IMR-90 (cell line): Measurements from ENCODE around the gene ARMH3. TPM values are rescaled to one million over a fixed set of nuclear protein-coding genes. Genes with fewer than 3 reads are reported as not detected.
A peak's percentile ranks its signal among the peaks of the same experiment; 100 is the strongest.

Source experiments
- ATAC-seq: fragments of 200-7000 bp; cut with Tn5 transposase; 2 replicates; pipeline ENCODE4 v1.9.1; 2020; ENCODE audit warnings: low read depth, mild to moderate bottlenecking, moderate library complexity
- BruUV-seq: library from RNA; stranded (reverse); fragments of 400-500 nt; replicated peaks from 2 replicates; lab custom pipeline; 2021; lab: Mats Ljungman, UMichigan
- CTCF ChIA-PET: fragments of 300-600 bp; formaldehyde crosslinking; extraction: SDS; loops from one replicate; lab custom pipeline; 2021; ENCODE audit warnings: antibody characterized with exemption; lab: Yijun Ruan, JAX
- POLR2A ChIA-PET: fragments of 300-600 bp; sonication (Branson Sonifier 250); formaldehyde crosslinking; loops from one replicate; lab custom pipeline; 2022; ENCODE audit warnings: antibody characterized with exemption; ENCODE audit not compliant: unreplicated experiment; lab: Charles Lee
- DNase-seq: peaks from one replicate; pipeline ENCODE4 v3.0.0; 2013
- H2AFZ ChIP-seq: replicated peaks from 2 replicates; pipeline ENCODE3; 2013; ENCODE audit warnings: low read length, mild to moderate bottlenecking; ENCODE audit not compliant: poor library complexity
- H2AK5ac ChIP-seq: 2 replicates; pipeline ENCODE4 v1.6.1; 2013; ENCODE audit warnings: low read depth, low read length, inconsistent platforms
- H2AK9ac ChIP-seq: replicated peaks from 2 replicates; pipeline ENCODE3; 2013; ENCODE audit warnings: mild to moderate bottlenecking, low read depth, low read length, moderate library complexity; ENCODE audit not compliant: poor library complexity
- H2BK120ac ChIP-seq: 2 replicates; pipeline ENCODE4 v1.6.1; 2013; ENCODE audit warnings: low read depth, low read length, inconsistent platforms
- H2BK15ac ChIP-seq: 3 replicates; pipeline ENCODE4 v1.6.1; 2013; ENCODE audit warnings: low read depth, low read length, inconsistent platforms
- H2BK20ac ChIP-seq: 2 replicates; pipeline ENCODE4 v1.6.1; 2013; ENCODE audit warnings: low read depth, mild to moderate bottlenecking, inconsistent platforms, low read length, moderate library complexity
- H2BK5ac ChIP-seq: 2 replicates; pipeline ENCODE4 v1.6.1; 2013; ENCODE audit warnings: mild to moderate bottlenecking, low read depth, low read length, inconsistent platforms; ENCODE audit not compliant: poor library complexity, severe bottlenecking
- H3K14ac ChIP-seq: replicated peaks from 2 replicates; pipeline ENCODE4 v1.6.1; 2013; ENCODE audit warnings: low read depth, low read length, inconsistent platforms
- H3K18ac ChIP-seq: 2 replicates; pipeline ENCODE4 v1.6.1; 2013; ENCODE audit warnings: low read depth, low read length, control low read depth
- H3K23ac ChIP-seq: 2 replicates; pipeline ENCODE4 v1.6.1; 2013; ENCODE audit warnings: low read depth, low read length, inconsistent platforms
- H3K27ac ChIP-seq: 2 replicates; pipeline ENCODE4 v1.5.1; 2013; ENCODE audit warnings: mild to moderate bottlenecking, control low read depth, low read length; ENCODE audit not compliant: insufficient read depth
- H3K27me3 ChIP-seq: 2 replicates; pipeline ENCODE4 v1.6.1; 2013; ENCODE audit warnings: low read length; ENCODE audit not compliant: control insufficient read depth, insufficient read depth
- H3K36me3 ChIP-seq: 2 replicates; pipeline ENCODE4 v1.6.1; 2013; ENCODE audit warnings: low read length, mixed read lengths; ENCODE audit not compliant: control insufficient read depth, insufficient read depth
- H3K4ac ChIP-seq: 2 replicates; pipeline ENCODE4 v1.6.1; 2013; ENCODE audit warnings: low read depth, low read length, inconsistent platforms
- H3K4me1 ChIP-seq: 2 replicates; pipeline ENCODE4 v1.6.1; 2013; ENCODE audit warnings: low read length, mixed read lengths; ENCODE audit not compliant: control insufficient read depth, insufficient read depth
- H3K4me2 ChIP-seq: 2 replicates; pipeline ENCODE4 v1.6.1; 2013; ENCODE audit warnings: low read depth, mild to moderate bottlenecking, control low read depth, low read length, moderate library complexity
- H3K4me3 ChIP-seq: 2 replicates; pipeline ENCODE4 v1.5.1; 2013; ENCODE audit warnings: low read depth, mild to moderate bottlenecking, control low read depth, low read length, moderate library complexity; ENCODE audit not compliant: insufficient read depth
- H3K56ac ChIP-seq: 2 replicates; pipeline ENCODE4 v1.6.1; 2013; ENCODE audit warnings: low read length, inconsistent platforms; ENCODE audit not compliant: insufficient read depth; ENCODE audit errors: extremely low read depth
- H3K79me1 ChIP-seq, 2 experiments: 2 replicates each; pipeline ENCODE4 v1.6.1; 2013; ENCODE audit warnings: low read length in 2 of 2, inconsistent platforms in 1 of 2, low read depth in 1 of 2
- H3K9ac ChIP-seq: 2 replicates; pipeline ENCODE4 v1.6.1; 2013; ENCODE audit warnings: low read depth, low read length, control low read depth
- H3K9me1 ChIP-seq: 2 replicates; pipeline ENCODE4 v1.6.1; 2013; ENCODE audit warnings: low read length, inconsistent platforms; ENCODE audit not compliant: insufficient read depth
- H3K9me3 ChIP-seq: 2 replicates; pipeline ENCODE4 v1.6.1; 2013; ENCODE audit warnings: low read length; ENCODE audit not compliant: control insufficient read depth, insufficient read depth
- H4K20me1 ChIP-seq: 2 replicates; pipeline ENCODE4 v1.6.1; 2013; ENCODE audit warnings: low read length, inconsistent platforms; ENCODE audit not compliant: insufficient read depth
- H4K5ac ChIP-seq: 2 replicates; pipeline ENCODE4 v1.6.1; 2013; ENCODE audit warnings: mild to moderate bottlenecking, low read depth, low read length, control low read depth
- H4K8ac ChIP-seq, 2 experiments: 2 replicates each; pipeline ENCODE4 v1.6.1; 2013; ENCODE audit warnings: low read depth in 2 of 2, low read length in 2 of 2, control low read depth in 1 of 2, inconsistent platforms in 1 of 2
- H4K91ac ChIP-seq: 2 replicates; pipeline ENCODE4 v1.6.1; 2013; ENCODE audit warnings: low read depth, low read length, inconsistent platforms; ENCODE audit not compliant: insufficient read depth
- MAFK ChIP-seq: IDR thresholded peaks from 2 replicates; pipeline ENCODE4 v1.6.1; 2012; ENCODE audit warnings: low read depth, low read length, improper control_type of control experiment
- RFX5 ChIP-seq: IDR thresholded peaks from 2 replicates; pipeline ENCODE4 v1.8.0; 2012; ENCODE audit warnings: low read depth, mild to moderate bottlenecking, low read length, moderate library complexity
- whole genome bisulfite sequencing, 2 experiments: methylation state at CpG; one replicate each; pipeline versions ENCODE4 v1.1.5 to v1.1.7; 2013; ENCODE audit warnings: missing lambda C conversion rate in 2 of 2; ENCODE audit not compliant: insufficient read length in 1 of 2; ENCODE audit errors: extremely low coverage in 2 of 2; 5-methylcytosine and 5-hydroxymethylcytosine counted together
- dilution Hi-C: fragments of 300-500 bp; cut with HindIII; formaldehyde crosslinking; loops from one replicate; pipeline ENCODE4 v1.14.3; 2018; ENCODE audit warnings: low sequenced_read_pairs; ENCODE audit not compliant: unreplicated experiment
- in situ Hi-C: fragments of 300-500 bp; cut with MboI; formaldehyde crosslinking; loops from 3 replicates; pipeline ENCODE4 v1.14.3; 2019; ENCODE audit warnings: low sequenced_read_pairs, inconsistent platforms, mixed read lengths
- intact Hi-C: fragments of 100-400 bp; cut with micrococcal nuclease; formaldehyde crosslinking; loops from 2 replicates; pipeline ENCODE4 v1.10.0; 2022
- polyA plus RNA-seq, 3 experiments: library from polyadenylated mRNA; depleted of rRNA; stranded (reverse); fragments of >200 nt; gene quantifications; 2 replicates each; pipeline ENCODE4 v1.2.3, GENCODE V29; 2012; ENCODE audit warnings: low replicate concordance in 1 of 3
- total RNA-seq: library from RNA; depleted of rRNA; stranded (reverse); fragments of >200 nt; gene quantifications from 2 replicates; pipeline ENCODE4 v1.2.3, GENCODE V29; 2012

ARMH3 gene
- total and polyA plus RNA-seq, 2 of the 4 experiments (the other 2 are of a cell fraction), result 12.1 to 13.1 TPM

DNA sequence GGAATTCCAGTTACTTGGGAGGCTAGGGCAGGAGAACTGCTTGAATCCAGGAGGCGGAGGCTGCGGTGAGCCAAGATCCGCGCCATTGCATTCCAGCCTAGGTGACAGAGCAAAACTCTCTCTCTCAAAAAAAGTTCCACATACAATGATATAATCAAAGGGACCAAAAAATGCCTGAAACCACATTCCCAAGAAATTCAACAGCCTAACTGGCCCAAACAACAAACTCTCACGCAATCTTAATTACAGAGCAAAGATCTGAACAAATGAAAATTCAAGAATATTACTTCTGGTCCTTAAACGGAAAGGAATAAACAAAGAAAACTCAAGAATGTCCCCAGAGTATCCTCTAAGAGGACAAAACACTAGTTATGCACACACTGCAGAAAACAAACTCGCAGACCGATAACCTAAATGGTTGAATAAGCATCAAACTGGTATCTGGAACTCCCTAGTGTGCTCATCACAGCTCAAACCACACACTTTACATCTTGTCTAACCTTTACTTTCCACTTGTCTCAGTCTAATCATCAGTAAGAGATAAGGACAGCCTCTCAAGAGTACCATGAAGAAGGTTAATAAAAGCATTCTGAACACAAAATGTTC, 241.4 kb downstream of the ARMH3 start:
- intact Hi-C loops, result no loop called here
- peaks cover 84% of the 10 kb centered on the region for H4K20me1 ChIP-seq

More for the DNA sequence above, 241.4 kb downstream of the ARMH3 start:
- Histone ChIP-seq H3K79me1 (peaks cover 8 to 33% of the 10 kb centered on the region in 2 experiments), H3K27ac (no peak overlapping the region), H2BK20ac (no peak overlapping the region), H3K9me3 (no peaks in the 10 kb centered on the region), H3K4me2 (peak overlapping the region; percentile 90), H3K27me3 (no peaks in the 10 kb centered on the region), H3K4me3 (peak overlapping the region; percentile 9; the same call in 1 of the 2 replicates), H3K9me1 (peaks cover 10% of the 10 kb centered on the region; the same call in 1 of the 2 replicates), H4K8ac (no peak overlapping the region), H4K5ac (no peak overlapping the region), H3K56ac (no peak overlapping the region), H2BK5ac (no peak overlapping the region), H3K4ac (no peak overlapping the region), H2BK15ac (no peak overlapping the region), H3K14ac (no peak overlapping the region), H2AFZ (no peak overlapping the region), H3K4me1 (peaks cover 8% of the 10 kb centered on the region), H2AK5ac (no peak overlapping the region), H4K91ac (no peak overlapping the region), H2AK9ac (no peak overlapping the region), H3K23ac (peak overlapping the region; percentile 44; the same call in 1 of the 2 replicates), H3K18ac (no peak overlapping the region), H3K9ac (no peak overlapping the region), H2BK120ac (no peak overlapping the region), H3K36me3 (peaks cover 20% of the 10 kb centered on the region)
- CTCF ChIA-PET, result no interaction called here
- ATAC-seq (no peak), DNase-seq (no peak)
- BruUV-seq, result no TSS peak
- dilution Hi-C loops, result no loop called here
- TF ChIP-seq RFX5 (no peak), MAFK (0 out of 2 replicates have a peak, but pooled peaks have one; percentile 8)
- no CpG with 5 or more reads among the region's 8 CpGs for WGBS, 2 experiments
- in situ Hi-C loops, result loop anchor here (25.0 kb wide), 1 partner anchor 877 kb away; no protein-coding TSS in a partner anchor
- POLR2A ChIA-PET, result no interaction called here
